ES-I3 (cell line): Measurements from ENCODE around the gene KIAA1217.

ENCODE experiments used
- H3K36me3 ChIP-seq: 2 replicates; pipeline ENCODE4 v1.6.1; 2013; ENCODE audit warnings: mild to moderate bottlenecking, low read length, control low read depth, moderate library complexity; ENCODE audit not compliant: insufficient read depth
- H3K4me1 ChIP-seq: 2 replicates; pipeline ENCODE4 v1.6.1; 2013; ENCODE audit warnings: mild to moderate bottlenecking, control low read depth, low read length; ENCODE audit not compliant: insufficient read depth
- H3K9ac ChIP-seq: 2 replicates; pipeline ENCODE4 v1.6.1; 2013; ENCODE audit warnings: low read depth, mild to moderate bottlenecking, low read length, moderate library complexity
- H3K9me3 ChIP-seq: 2 replicates; pipeline ENCODE4 v1.6.1; 2013; ENCODE audit warnings: mild to moderate bottlenecking, low read length, moderate library complexity; ENCODE audit not compliant: control insufficient read depth, insufficient read depth

The KIAA1217 gene

GRCh38 chr10:24355056-24355688 is 146.2 kb downstream of the KIAA1217 start:
- no peak overlapping the region for H3K9ac ChIP-seq
- H3K4me1 ChIP-seq, result peaks cover 31% of the 10 kb centered on the region
- no peaks in the 10 kb centered on the region for H3K36me3 ChIP-seq
- no peaks in the 10 kb centered on the region for H3K9me3 ChIP-seq

GRCh38 chr10:24357344-24358004 is 148.5 kb downstream of the KIAA1217 start:
- no peak overlapping the region for H3K9ac ChIP-seq
- H3K9me3 ChIP-seq, result no peaks in the 10 kb centered on the region
- H3K4me1 ChIP-seq, result peaks cover 14% of the 10 kb centered on the region
- no peaks in the 10 kb centered on the region for H3K36me3 ChIP-seq

GRCh38 chr10:24358022-24358421 is 149.1 kb downstream of the KIAA1217 start:
- H3K9ac ChIP-seq, result no peak overlapping the region
- H3K9me3 ChIP-seq, result no peaks in the 10 kb centered on the region
- H3K4me1 ChIP-seq, result peaks cover 10% of the 10 kb centered on the region; the same call in 1 of the 2 replicates
- H3K36me3 ChIP-seq, result no peaks in the 10 kb centered on the region

- Histone ChIP-seq H3K9ac (no peak overlapping the region), H3K36me3 (no peaks in the 10 kb centered on the region), H3K4me1 (peaks cover 10% of the 10 kb centered on the region; the same call in 1 of the 2 replicates)
Measured at GRCh38 chr10:24360282-24361127, 151.6 kb downstream of the KIAA1217 start.

DNA sequence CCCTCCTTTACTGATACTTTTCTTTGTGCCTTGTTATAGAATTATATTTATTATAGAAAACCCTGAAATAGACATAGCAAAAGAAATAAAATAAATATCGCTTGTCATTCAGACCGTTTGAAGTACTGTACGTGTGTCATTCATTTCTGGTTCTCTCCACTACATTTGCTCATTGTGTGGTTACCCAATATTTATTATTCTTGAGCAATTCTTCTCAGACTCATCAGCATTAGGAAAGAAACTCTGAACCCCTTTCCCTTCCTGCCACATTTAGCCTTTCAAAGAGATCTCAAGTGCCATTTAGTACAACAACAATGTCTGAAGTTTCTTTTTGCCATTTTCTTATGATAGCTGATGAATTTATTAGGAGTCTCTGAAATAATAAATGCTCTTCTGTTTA is 154.1 kb downstream of the KIAA1217 start:
- no peaks in the 10 kb centered on the region for H3K36me3 ChIP-seq
- no peaks in the 10 kb centered on the region for H3K4me1 ChIP-seq
- no peaks in the 10 kb centered on the region for H3K9me3 ChIP-seq
- H3K9ac ChIP-seq, result no peak overlapping the region

More at GRCh38 chr10:24360282-24361127, 151.6 kb downstream of the KIAA1217 start:
- H3K9me3 ChIP-seq, result no peaks in the 10 kb centered on the region

DNA sequence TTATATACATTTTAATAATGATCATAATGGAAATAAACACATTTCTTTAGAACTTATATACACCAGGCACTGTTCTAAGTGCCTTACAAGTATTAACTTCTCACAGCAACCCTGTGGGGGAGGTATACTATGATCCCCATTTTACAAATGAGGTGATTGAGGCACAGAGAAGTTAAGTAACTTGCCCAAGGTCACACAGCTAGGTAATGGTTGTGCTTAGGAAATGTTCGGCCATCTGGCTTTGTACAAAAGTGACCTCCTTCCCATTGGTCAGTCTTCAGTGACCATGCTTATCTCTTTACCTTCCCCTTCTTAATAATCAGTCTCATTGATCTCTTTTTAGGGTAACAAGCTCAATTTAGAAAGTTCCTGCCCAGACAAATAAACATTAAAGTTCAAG is 158.8 kb downstream of the KIAA1217 start:
- Histone ChIP-seq H3K4me1 (peaks cover 11% of the 10 kb centered on the region), H3K9me3 (peaks cover 11% of the 10 kb centered on the region)

DNA sequence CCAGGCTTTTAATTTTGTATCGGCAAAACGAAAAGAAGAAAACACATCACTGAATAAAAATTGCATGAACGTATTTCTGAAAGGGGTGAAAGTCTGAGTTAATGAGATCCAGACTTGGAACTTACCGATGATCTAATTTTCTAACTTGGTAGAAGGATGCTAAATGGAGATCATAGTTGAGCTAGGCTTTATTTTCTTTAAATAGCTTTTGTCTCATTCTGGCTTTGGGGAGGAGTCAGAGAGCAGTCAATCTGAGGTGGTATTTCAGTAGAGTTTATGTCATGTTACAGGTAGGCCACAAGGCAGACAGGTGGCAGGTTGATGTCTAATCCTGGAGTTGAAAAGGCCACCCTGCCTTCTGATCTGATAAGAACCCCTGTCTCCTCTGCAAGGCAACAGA is 161.9 kb downstream of the KIAA1217 start:
- H3K36me3 ChIP-seq, result peaks cover 5% of the 10 kb centered on the region; the same call in 1 of the 2 replicates
- peaks cover 11% of the 10 kb centered on the region for H3K9me3 ChIP-seq
- peaks cover 22% of the 10 kb centered on the region for H3K4me1 ChIP-seq

More for the DNA sequence above, 158.8 kb downstream of the KIAA1217 start:
- Histone ChIP-seq H3K9ac (no peak overlapping the region), H3K36me3 (no peaks in the 10 kb centered on the region; the same call in 1 of the 2 replicates)

DNA sequence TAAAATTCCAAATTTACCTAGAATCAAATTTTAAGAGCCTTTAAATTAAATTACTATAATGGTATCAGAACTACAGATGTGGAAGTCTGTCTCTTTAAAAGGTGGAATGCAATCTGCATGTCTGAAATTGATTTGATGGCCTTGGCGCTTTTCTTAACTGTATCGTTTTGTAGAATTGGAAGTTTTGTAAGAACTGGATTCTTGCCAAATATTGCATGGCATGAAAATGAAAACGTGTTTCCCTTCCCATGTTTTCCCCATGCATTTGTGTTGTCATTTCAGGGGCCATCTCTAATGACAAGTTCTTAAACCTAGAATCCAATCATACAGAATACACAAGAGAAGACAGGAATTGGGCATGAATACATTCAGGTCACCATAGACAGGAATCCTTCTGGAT is 162.5 kb downstream of the KIAA1217 start:
- Histone ChIP-seq H3K9me3 (peaks cover 11% of the 10 kb centered on the region), H3K4me1 (peaks cover 22% of the 10 kb centered on the region), H3K36me3 (peaks cover 5% of the 10 kb centered on the region; the same call in 1 of the 2 replicates), H3K9ac (no peak overlapping the region)

More for the DNA sequence above, 161.9 kb downstream of the KIAA1217 start:
- no peak overlapping the region for H3K9ac ChIP-seq

DNA sequence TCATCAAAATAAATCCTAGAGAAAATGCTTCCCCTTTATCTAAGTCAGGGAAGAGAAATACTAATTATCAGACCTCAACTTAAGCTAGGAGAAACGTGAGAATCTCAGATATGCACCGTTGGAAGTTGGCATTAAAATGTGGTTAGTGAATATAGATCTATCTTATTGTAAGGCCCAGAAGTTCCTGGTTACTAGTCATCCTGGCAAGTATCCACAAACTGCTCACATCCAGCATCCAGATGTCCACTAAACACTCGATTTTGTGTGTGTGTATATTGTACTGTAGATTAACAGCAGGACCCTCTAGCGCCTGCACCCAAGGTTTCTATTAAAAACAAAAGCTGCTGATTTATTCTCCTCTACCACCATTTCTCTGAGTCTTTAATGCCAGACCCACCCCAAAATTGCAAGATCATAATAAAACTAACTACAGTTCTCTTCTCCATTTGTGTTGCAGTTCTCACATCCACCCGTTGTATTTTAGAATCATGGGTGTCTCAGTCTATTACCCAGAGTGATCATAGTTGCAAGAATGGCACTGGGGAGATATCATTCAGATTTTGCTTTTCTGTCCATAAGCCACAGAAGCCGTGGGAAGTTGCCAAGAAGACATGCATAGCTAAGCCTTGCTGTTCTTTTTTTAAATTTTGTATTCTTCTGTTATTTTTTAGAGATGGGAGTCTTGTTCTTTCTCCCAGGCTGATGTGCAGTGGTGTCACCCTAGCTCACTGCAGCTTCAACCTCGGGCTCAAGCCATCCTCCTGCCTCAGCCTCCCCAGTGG is 165.4 kb downstream of the KIAA1217 start:
- Histone ChIP-seq H3K4me1 (peaks cover 13% of the 10 kb centered on the region; the same call in 1 of the 2 replicates), H3K9me3 (peaks cover 11% of the 10 kb centered on the region), H3K9ac (no peak overlapping the region), H3K36me3 (0 out of 2 replicates have a peak, but pooled peaks cover 5% of the 10 kb centered on the region)

- Histone ChIP-seq H3K4me1 (peaks cover 11% of the 10 kb centered on the region; the same call in 1 of the 2 replicates), H3K36me3 (0 out of 2 replicates have a peak, but pooled peaks cover 5% of the 10 kb centered on the region), H3K9me3 (peaks cover 11% of the 10 kb centered on the region), H3K9ac (no peak overlapping the region)
Measured at GRCh38 chr10:24375510-24375909, 166.6 kb downstream of the KIAA1217 start.

DNA sequence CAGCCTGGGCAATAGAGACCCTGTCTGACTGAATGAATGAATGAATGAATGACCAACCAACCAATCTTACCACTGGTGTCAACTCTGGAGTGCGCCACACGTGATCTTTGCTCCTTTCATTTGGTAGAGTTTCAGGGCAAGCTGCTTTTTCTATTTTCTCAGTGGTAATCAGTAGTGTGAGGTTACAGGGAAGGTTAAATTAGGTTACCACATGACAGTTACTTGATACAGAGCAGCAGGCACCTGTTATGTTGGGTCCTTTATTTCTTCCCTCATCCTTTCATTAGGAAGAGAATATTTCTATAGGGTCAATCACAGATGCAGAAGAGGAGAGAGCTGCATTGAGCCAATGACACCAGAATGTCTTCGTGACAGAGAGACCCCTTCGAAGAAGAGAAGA is 167.8 kb downstream of the KIAA1217 start:
- Histone ChIP-seq H3K36me3 (0 out of 2 replicates have a peak, but pooled peaks cover 5% of the 10 kb centered on the region), H3K9ac (no peak overlapping the region), H3K4me1 (peaks cover 11% of the 10 kb centered on the region; the same call in 1 of the 2 replicates), H3K9me3 (peaks cover 4% of the 10 kb centered on the region; the same call in 1 of the 2 replicates)

GRCh38 chr10:24378126-24378920 is 169.4 kb downstream of the KIAA1217 start:
- peaks cover 20% of the 10 kb centered on the region for H3K4me1 ChIP-seq
- H3K9ac ChIP-seq, result no peak overlapping the region
- no peaks in the 10 kb centered on the region for H3K9me3 ChIP-seq
- H3K36me3 ChIP-seq, result no peaks in the 10 kb centered on the region
